ENCODE measurements around the gene KIF13A. TPM values are rescaled to one million over a fixed set of nuclear protein-coding genes. Genes with fewer than 3 reads are reported as not detected.
"Not testable (repeated sequence)": the region's sequence is repeated elsewhere in the genome, so short reads cannot be mapped to it uniquely, and the experiment has no call there.

Gene KIF13A
- total RNA-seq, 2 experiments from 2014 or later = 0.17 to 0.19 TPM

GRCh38 chr6:17835784-17836183 is 151.7 kb downstream of the KIF13A start:
- ChIA-PET CTCF (no interaction called here), POLR2A (no interaction called here)

- ChIA-PET POLR2A (no interaction called here), CTCF (interaction anchor here (0.8 kb wide), 1 partner anchor 16 kb away, joined by 3 read pairs; no protein-coding TSS in a partner anchor)
These were observed 156.3 kb downstream of the KIF13A start for GRCh38 chr6:17831135-17831534.

GRCh38 chr6:17829905-17830304 is 157.5 kb downstream of the KIF13A start:
- CTCF ChIA-PET = no interaction called here
- POLR2A ChIA-PET = no interaction called here

- ChIA-PET CTCF (no interaction called here), POLR2A (no interaction called here)
These were observed 159.3 kb downstream of the KIF13A start for GRCh38 chr6:17828149-17828548.

GRCh38 chr6:17826301-17826700 is 161.1 kb downstream of the KIF13A start:
- ChIA-PET POLR2A (no interaction called here), CTCF (no interaction called here)

- CTCF ChIA-PET = no interaction called here
- POLR2A ChIA-PET = no interaction called here
These were observed 167.4 kb downstream of the KIF13A start for GRCh38 chr6:17820055-17820454.

GRCh38 chr6:17817763-17818162 is 169.7 kb downstream of the KIF13A start:
- ChIA-PET POLR2A (no interaction called here), CTCF (no interaction called here)

- CTCF ChIA-PET = interaction anchor here (1.7 kb wide), 1 partner anchor 115 kb away, joined by 4 read pairs; no protein-coding TSS in a partner anchor
- POLR2A ChIA-PET = no interaction called here
These were observed 170.4 kb downstream of the KIF13A start for GRCh38 chr6:17816921-17817611.

GRCh38 chr6:17813542-17813941 is 173.9 kb downstream of the KIF13A start:
- CTCF ChIA-PET = interaction anchor here (0.6 kb wide), 1 partner anchor 142 kb away, joined by 3 read pairs; no protein-coding TSS in a partner anchor

GRCh38 chr6:17812311-17812710 is 175.1 kb downstream of the KIF13A start:
- ChIA-PET POLR2A (no interaction called here), CTCF (no interaction called here)

More at GRCh38 chr6:17813542-17813941, 173.9 kb downstream of the KIF13A start:
- POLR2A ChIA-PET = interaction anchor here (0.6 kb wide), 1 partner anchor 214 kb away, joined by 3 read pairs; the partner anchor contains the start of gene FAM8A1

GRCh38 chr6:17808609-17809008 is 178.8 kb downstream of the KIF13A start:
- POLR2A ChIA-PET = no interaction called here
- CTCF ChIA-PET = no interaction called here

GRCh38 chr6:17807431-17807830 is 180.0 kb downstream of the KIF13A start:
- CTCF ChIA-PET, POLR2A ChIA-PET: not testable (repeated sequence)

GRCh38 chr6:17803409-17803808 is 184.0 kb downstream of the KIF13A start:
- POLR2A ChIA-PET = no interaction called here
- CTCF ChIA-PET = interaction anchor here (0.8 to 3.0 kb wide), 7 partner anchors 11 to 313 kb away, joined by 3 to 17 read pairs (median 3); partner anchors contain the start of gene NUP153

GRCh38 chr6:17798477-17799154 is 188.8 kb downstream of the KIF13A start:
- ChIA-PET CTCF (no interaction called here), POLR2A (no interaction called here)

GRCh38 chr6:17790489-17790888 is 196.9 kb downstream of the KIF13A start:
- ChIA-PET CTCF (no interaction called here), POLR2A (no interaction called here)

GRCh38 chr6:17785094-17785787 is 202.2 kb downstream of the KIF13A start:
- ChIA-PET POLR2A (no interaction called here), CTCF (interaction anchor here (0.6 to 1.2 kb wide), 2 partner anchors 33 to 167 kb away, joined by 3 to 4 read pairs; no protein-coding TSS in a partner anchor)

GRCh38 chr6:17780061-17780460 is 207.4 kb downstream of the KIF13A start:
- CTCF ChIA-PET = interaction anchor here (0.7 kb wide), 1 partner anchor 8 kb away, joined by 4 read pairs; no protein-coding TSS in a partner anchor
- POLR2A ChIA-PET = no interaction called here

GRCh38 chr6:17771609-17772008 is 215.8 kb downstream of the KIF13A start:
- CTCF ChIA-PET = no interaction called here
- POLR2A ChIA-PET = no interaction called here

GRCh38 chr6:17768881-17769280 is 218.6 kb downstream of the KIF13A start:
- ChIA-PET CTCF (no interaction called here), POLR2A (no interaction called here)

- ChIA-PET POLR2A (no interaction called here), CTCF (no interaction called here)
These were observed 219.0 kb downstream of the KIF13A start for GRCh38 chr6:17768388-17768787.

GRCh38 chr6:17762651-17763050 is 224.8 kb downstream of the KIF13A start:
- ChIA-PET CTCF (no interaction called here), POLR2A (no interaction called here)

Measured in activated CD8-positive, alpha-beta memory T cell treated with anti-CD3 and anti-CD28 coated beads for 36 hours (primary cell).